ENCODE measurements around the gene HIF1AN.

GRCh38 chr10:100565206-100565985, 29.7 kb downstream of the HIF1AN start:
- TF ChIP-seq CTCF (IDR thresholded peaks at IDR 0.05; ENCODE audit: insufficient read depth, low read length, poor library complexity, severe bottlenecking) (no peak), EZH2phosphoT487 (conservative IDR thresholded peaks at IDR 0.05; ENCODE audit: low read length) (no peak)

All from SU-DHL-6 (cell line).